NCI-H2196 (cell line): Measurements from ENCODE around the gene STARD13.

Experiments used
- DNase-seq: peaks from one replicate; lab custom pipeline; 2025; ENCODE audit not compliant: unreplicated experiment; lab: John Stamatoyannopoulos, UW

The STARD13 gene

GRCh38 chr13:33229446-33230177 is 55.9 kb downstream of the STARD13 start:
- DNase-seq, result no peak

GRCh38 chr13:33228648-33229445 is 56.7 kb downstream of the STARD13 start:
- DNase-seq, result peak; percentile 6

GRCh38 chr13:33227927-33228647 is 57.5 kb downstream of the STARD13 start:
- DNase-seq, result no peak

- DNase-seq, result no peak
Observed at GRCh38 chr13:33224686-33225085, 60.9 kb downstream of the STARD13 start.

GRCh38 chr13:33224191-33224590 is 61.4 kb downstream of the STARD13 start:
- no peak for DNase-seq

- DNase-seq, result no peak
Observed at GRCh38 chr13:33219926-33220325, 65.6 kb downstream of the STARD13 start.

- no peak for DNase-seq
Observed at GRCh38 chr13:33218426-33218825, 67.1 kb downstream of the STARD13 start.

GRCh38 chr13:33218020-33218419 is 67.5 kb downstream of the STARD13 start:
- DNase-seq, result no peak

GRCh38 chr13:33217256-33217655 is 68.3 kb downstream of the STARD13 start:
- no peak for DNase-seq

GRCh38 chr13:33213797-33214196 is 71.8 kb downstream of the STARD13 start:
- DNase-seq, result no peak

- no peak for DNase-seq
Observed at GRCh38 chr13:33213024-33213768, 72.4 kb downstream of the STARD13 start.

- no peak for DNase-seq
Observed at GRCh38 chr13:33212396-33212795, 73.2 kb downstream of the STARD13 start.

GRCh38 chr13:33210090-33210489 is 75.5 kb downstream of the STARD13 start:
- DNase-seq, result no peak

- no peak for DNase-seq
Observed at GRCh38 chr13:33208290-33209220, 77.0 kb downstream of the STARD13 start.

- no peak for DNase-seq
Observed at GRCh38 chr13:33207615-33207961, 78.0 kb downstream of the STARD13 start.

GRCh38 chr13:33206945-33207614 is 78.5 kb downstream of the STARD13 start:
- DNase-seq, result no peak

GRCh38 chr13:33206425-33206824 is 79.1 kb downstream of the STARD13 start:
- no peak for DNase-seq

GRCh38 chr13:33205804-33206221 is 79.7 kb downstream of the STARD13 start:
- DNase-seq, result no peak

- no peak for DNase-seq
Observed at GRCh38 chr13:33205224-33205623, 80.3 kb downstream of the STARD13 start.
